ENCODE measurements around the gene DPP9.

DNA sequence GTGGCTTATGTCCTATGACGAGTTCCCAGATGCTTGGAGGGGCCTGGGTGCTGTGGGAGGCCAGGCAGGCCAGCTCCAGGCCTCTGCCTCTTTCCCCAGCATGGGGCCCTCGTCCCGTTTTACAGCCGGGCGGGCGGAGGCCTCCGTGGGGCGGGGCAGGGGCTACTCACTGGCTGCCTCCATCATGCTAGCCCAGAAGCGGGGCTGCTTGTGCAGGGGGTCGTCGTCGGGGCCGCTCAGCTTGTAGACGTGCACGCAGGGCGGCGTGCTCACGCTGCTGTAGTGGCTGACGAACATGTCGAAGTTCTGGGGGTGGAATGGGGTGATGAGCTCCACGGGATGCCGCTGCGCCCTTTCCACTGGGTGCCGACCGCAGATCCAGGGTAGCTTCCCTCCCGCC lies 35.1 kb downstream of the DPP9 start:
- TF ChIP-seq, protein P1, sequence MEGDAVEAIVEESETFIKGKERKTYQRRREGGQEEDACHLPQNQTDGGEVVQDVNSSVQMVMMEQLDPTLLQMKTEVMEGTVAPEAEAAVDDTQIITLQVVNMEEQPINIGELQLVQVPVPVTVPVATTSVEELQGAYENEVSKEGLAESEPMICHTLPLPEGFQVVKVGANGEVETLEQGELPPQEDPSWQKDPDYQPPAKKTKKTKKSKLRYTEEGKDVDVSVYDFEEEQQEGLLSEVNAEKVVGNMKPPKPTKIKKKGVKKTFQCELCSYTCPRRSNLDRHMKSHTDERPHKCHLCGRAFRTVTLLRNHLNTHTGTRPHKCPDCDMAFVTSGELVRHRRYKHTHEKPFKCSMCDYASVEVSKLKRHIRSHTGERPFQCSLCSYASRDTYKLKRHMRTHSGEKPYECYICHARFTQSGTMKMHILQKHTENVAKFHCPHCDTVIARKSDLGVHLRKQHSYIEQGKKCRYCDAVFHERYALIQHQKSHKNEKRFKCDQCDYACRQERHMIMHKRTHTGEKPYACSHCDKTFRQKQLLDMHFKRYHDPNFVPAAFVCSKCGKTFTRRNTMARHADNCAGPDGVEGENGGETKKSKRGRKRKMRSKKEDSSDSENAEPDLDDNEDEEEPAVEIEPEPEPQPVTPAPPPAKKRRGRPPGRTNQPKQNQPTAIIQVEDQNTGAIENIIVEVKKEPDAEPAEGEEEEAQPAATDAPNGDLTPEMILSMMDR (IDR thresholded peaks at IDR 0.05): no peak
- TF ChIP-seq POLR2AphosphoS5 (IDR thresholded peaks at IDR 0.05; ENCODE audit: low read depth, low read length): no peak
- TF ChIP-seq, protein P2, sequence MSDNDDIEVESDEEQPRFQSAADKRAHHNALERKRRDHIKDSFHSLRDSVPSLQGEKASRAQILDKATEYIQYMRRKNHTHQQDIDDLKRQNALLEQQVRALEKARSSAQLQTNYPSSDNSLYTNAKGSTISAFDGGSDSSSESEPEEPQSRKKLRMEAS (IDR thresholded peaks at IDR 0.05; ENCODE audit: low read depth): no peak
- TF ChIP-seq, protein P3, sequence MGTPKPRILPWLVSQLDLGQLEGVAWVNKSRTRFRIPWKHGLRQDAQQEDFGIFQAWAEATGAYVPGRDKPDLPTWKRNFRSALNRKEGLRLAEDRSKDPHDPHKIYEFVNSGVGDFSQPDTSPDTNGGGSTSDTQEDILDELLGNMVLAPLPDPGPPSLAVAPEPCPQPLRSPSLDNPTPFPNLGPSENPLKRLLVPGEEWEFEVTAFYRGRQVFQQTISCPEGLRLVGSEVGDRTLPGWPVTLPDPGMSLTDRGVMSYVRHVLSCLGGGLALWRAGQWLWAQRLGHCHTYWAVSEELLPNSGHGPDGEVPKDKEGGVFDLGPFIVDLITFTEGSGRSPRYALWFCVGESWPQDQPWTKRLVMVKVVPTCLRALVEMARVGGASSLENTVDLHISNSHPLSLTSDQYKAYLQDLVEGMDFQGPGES (IDR thresholded peaks at IDR 0.05; ENCODE audit: low read depth, low read length): no peak
